ENCODE results near the gene POLR3GL. TPM values are rescaled to one million over a fixed set of nuclear protein-coding genes. Genes with fewer than 3 reads are reported as not detected.

Gene POLR3GL
- total RNA-seq, 1 donor from 2014 or later = 12.2 TPM

Other genes starting within 250 kb of the POLR3GL start
- not detected in 2 replicates for gene CD160, start 245.2 kb upstream of the POLR3GL start, total RNA-seq
- gene RNF115, start 140.6 kb upstream of the POLR3GL start, total RNA-seq = 7.7 and 8.5 TPM in 2 replicates
- 43.4 and 44.2 TPM in 2 replicates for gene POLR3C, start 140.5 kb upstream of the POLR3GL start, total RNA-seq
- gene NUDT17, start 119.1 kb upstream of the POLR3GL start, total RNA-seq = 1.9 and 2.5 TPM in 2 replicates
- gene PIAS3, start 105.6 kb upstream of the POLR3GL start, total RNA-seq = 17.7 and 19.6 TPM in 2 replicates
- gene ANKRD35, start 78.8 kb upstream of the POLR3GL start, total RNA-seq = 0.07 TPM in 1 of 2 replicates, not detected in the other
- 0.08 and 0.89 TPM in 2 replicates for gene ITGA10, start 54.6 kb upstream of the POLR3GL start, total RNA-seq
- 25.9 and 31.2 TPM in 2 replicates for gene PEX11B, start 46.0 kb upstream of the POLR3GL start, total RNA-seq
- 159 and 173 TPM in 2 replicates for gene RBM8A, start 37.2 kb upstream of the POLR3GL start, total RNA-seq
- 23.2 and 28.0 TPM in 2 replicates for gene LIX1L, start 6.7 kb upstream of the POLR3GL start, total RNA-seq
- gene ANKRD34A, start 115 bp upstream of the POLR3GL start, total RNA-seq = 0.46 TPM in 1 of 2 replicates, not detected in the other
- 14.7 and 19.0 TPM in 2 replicates for gene TXNIP, start 31.9 kb downstream of the POLR3GL start, total RNA-seq
- gene HJV, start 57.0 kb downstream of the POLR3GL start, total RNA-seq = not detected in 2 replicates
- 0.82 and 1.4 TPM in 2 replicates for gene NBPF10, start 180.1 kb downstream of the POLR3GL start, total RNA-seq